HepG2 (cell line): ENCODE results near the gene ZNF780B. TPM values are rescaled to one million over a fixed set of nuclear protein-coding genes. Genes with fewer than 3 reads are reported as not detected.

Experiments
- CBX1 ChIP-seq: IDR thresholded peaks from one replicate; pipeline ENCODE4 v1.6.1; 2016; ENCODE audit warnings: antibody characterized with exemption, low read depth
- DZIP1 ChIP-seq: sonication (generic); formaldehyde crosslinking; IDR thresholded peaks from 2 replicates; pipeline ENCODE4 v1.5.0; 2020; ENCODE audit warnings: mild to moderate bottlenecking, missing genetic modification reagents
- GABPB1 ChIP-seq: IDR thresholded peaks from 2 replicates; pipeline ENCODE4 v1.6.1; 2016; ENCODE audit warnings: mild to moderate bottlenecking, missing genetic modification reagents, moderate library complexity, missing compliant biosample characterization
- HOXA3 ChIP-seq: sonication (generic); formaldehyde crosslinking; IDR thresholded peaks from 2 replicates; pipeline ENCODE4 v1.5.0; 2020; ENCODE audit warnings: missing genetic modification reagents
- IKZF5 ChIP-seq: IDR thresholded peaks from 2 replicates; pipeline ENCODE4 v1.6.1; 2018; ENCODE audit warnings: missing genetic modification reagents, mild to moderate bottlenecking, missing compliant biosample characterization
- NCOA2 ChIP-seq: sonication (generic); formaldehyde crosslinking; IDR thresholded peaks from 2 replicates; pipeline ENCODE4 v1.8.0; 2022; ENCODE audit warnings: inconsistent platforms
- RAD21 ChIP-seq: fragments of 450-650 bp; formaldehyde crosslinking; IDR thresholded peaks from 2 replicates; pipeline ENCODE4 v1.5.0; 2020; ENCODE audit warnings: mild to moderate bottlenecking
- SALL1 ChIP-seq: sonication (generic); formaldehyde crosslinking; IDR thresholded peaks from 2 replicates; pipeline ENCODE4 v1.8.0; 2022; ENCODE audit warnings: mild to moderate bottlenecking, missing genetic modification reagents
- ZBTB40 ChIP-seq, 2 experiments: fragments of 450-650 bp in 1 of 2; sonication (generic) in 1 of 2; formaldehyde crosslinking in 1 of 2; IDR thresholded peaks; 2 replicates each; pipeline versions ENCODE4 v1.6.1 to v1.8.0; 2016 to 2022; ENCODE audit warnings: antibody characterized with exemption in 1 of 2, mild to moderate bottlenecking in 1 of 2, missing genetic modification reagents in 1 of 2
- ZFY ChIP-seq: sonication (generic); formaldehyde crosslinking; IDR thresholded peaks from 2 replicates; pipeline ENCODE4 v1.4.0; 2020; ENCODE audit warnings: missing genetic modification reagents
- ZNF263 ChIP-seq: sonication (generic); formaldehyde crosslinking; IDR thresholded peaks from 2 replicates; pipeline ENCODE4 v1.4.0; 2020; ENCODE audit warnings: missing genetic modification reagents
- ZNF574 ChIP-seq: sonication (generic); formaldehyde crosslinking; IDR thresholded peaks from 2 replicates; pipeline ENCODE4 v1.4.0; 2020; ENCODE audit warnings: missing genetic modification reagents
- ZSCAN29 ChIP-seq: sonication (generic); formaldehyde crosslinking; conservative IDR thresholded peaks from 2 replicates; pipeline ENCODE4 v1.4.0; 2020; ENCODE audit warnings: mild to moderate bottlenecking, missing genetic modification reagents
- polyA plus RNA-seq, 8 experiments: library from polyadenylated mRNA; depleted of rRNA in 3 of 8; stranded (reverse) in 7 of 8; unstranded in 1 of 8; fragments of >200 nt; fragmentation: Illumina TruSeq in 4 of 8; extraction: Trizol in 4 of 8; gene quantifications; 2 replicates each; pipeline versions ENCODE4 v1.2.1 to v1.2.3, GENCODE V29; 2011 to 2016; ENCODE audit warnings: low read depth in 4 of 8, missing spikeins in 1 of 8, mixed read lengths in 1 of 8; ENCODE audit not compliant: insufficient read depth in 1 of 8
- total RNA-seq, 5 experiments: library from RNA; depleted of rRNA; stranded (reverse); fragments of >200 nt; fragmentation: Illumina TruSeq; extraction: Trizol; gene quantifications; 2 replicates each; pipeline ENCODE4 v1.2.3, GENCODE V29; 2016; ENCODE audit warnings: low read depth in 1 of 5

Gene ZNF780B
- total and polyA plus RNA-seq, 2 of the 13 experiments (the other 11 are each of a cell fraction or from before 2014, with no cell fraction given) = 6.6 to 21.9 TPM

- no peak for TF ChIP-seq DZIP1 (CRISPR knock-in tag)
- peak; percentile 55; the same call in 1 of the 2 replicates for TF ChIP-seq ZNF263
- TF ChIP-seq NCOA2 (CRISPR knock-in tag) = 0 out of 2 replicates have a peak, but pooled peaks have one; percentile 15
- TF ChIP-seq ZNF574 = peak; percentile 95
- TF ChIP-seq SALL1 (CRISPR knock-in tag) = peak; percentile 84
- peak; percentile 72 for TF ChIP-seq HOXA3 (CRISPR knock-in tag)
- TF ChIP-seq RAD21 (CRISPR knock-in tag) = no peak; the same call in 1 of the 2 replicates
- TF ChIP-seq CBX1 = peak; percentile 69
- TF ChIP-seq IKZF5 (CRISPR knock-in tag) = peak; percentile 57; the same call in 1 of the 2 replicates
- peak; percentile 48; the same call in 1 of the 2 replicates for TF ChIP-seq ZSCAN29
- peak; percentile 82 for TF ChIP-seq ZFY (CRISPR knock-in tag)
- TF ChIP-seq GABPB1 (CRISPR knock-in tag) = peak; percentile 95
- peak; percentile 24 for TF ChIP-seq ZBTB40 (IDR thresholded peaks at IDR 0.05)
- TF ChIP-seq ZBTB40 (CRISPR knock-in tag; IDR thresholded peaks at IDR 0.05) = peak; percentile 89
Measured at GRCh38 chr19:40055832-40056504, at the start of gene ZNF780B (continued).
